ENCODE measurements around the gene LRRK2.

DNA sequence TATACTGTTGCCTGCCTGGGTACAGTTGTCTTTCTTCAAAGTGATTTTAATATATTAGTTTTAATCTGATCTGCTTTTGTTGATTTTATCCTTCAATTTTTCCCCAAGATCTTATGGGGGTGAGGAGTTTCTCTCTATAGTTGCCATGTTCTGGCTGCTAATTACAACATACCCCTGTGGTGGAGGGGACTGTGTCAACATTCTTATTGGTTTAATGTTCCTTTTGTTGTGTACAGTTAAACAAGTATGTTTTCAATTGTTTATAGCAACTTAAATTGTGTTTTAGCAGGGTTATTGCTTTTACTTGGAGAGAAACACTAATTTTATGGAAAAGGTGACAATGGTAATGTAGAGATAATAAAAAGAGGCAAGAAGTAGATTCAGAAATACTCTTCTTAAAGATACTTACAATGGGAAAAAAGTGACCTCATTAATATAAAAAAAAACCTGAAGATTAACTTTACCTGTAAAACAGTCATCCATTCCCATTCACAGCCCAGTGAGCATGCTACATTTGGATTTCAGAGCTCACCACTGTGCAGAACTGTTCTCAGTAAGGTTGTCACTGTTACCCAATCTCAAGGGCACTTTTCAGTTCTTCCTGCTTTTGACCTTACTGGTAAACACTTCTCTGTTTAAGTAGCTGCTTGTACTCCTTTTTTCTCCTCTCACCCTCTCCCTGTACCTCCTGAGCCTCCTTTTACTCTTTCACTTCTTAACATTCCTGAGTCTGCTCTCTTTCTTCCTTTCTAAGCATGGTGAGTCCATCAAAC is 8.1 kb upstream of the LRRK2 start:
- no peak for TF ChIP-seq GATA3 (IDR thresholded peaks at IDR 0.05; ENCODE audit: low read depth, low read length)
- TF ChIP-seq GATA2 (IDR thresholded peaks at IDR 0.05; ENCODE audit: low read depth, low read length), result no peak

Measured in SH-SY5Y (cell line).